ENCODE measurements around the gene TMEM131.
"Not testable (repeated sequence)": the region's sequence is repeated elsewhere in the genome, so short reads cannot be mapped to it uniquely, and the experiment has no call there.

The TMEM131 gene

GRCh38 chr2:97907369-97908100, 88.2 kb downstream of the TMEM131 start:
- peak in 1 of 2 donors; percentile 12 for DNase-seq

GRCh38 chr2:97906307-97906706, 89.4 kb downstream of the TMEM131 start:
- no peak for DNase-seq

GRCh38 chr2:97905294-97905693, 90.5 kb downstream of the TMEM131 start:
- no peak for DNase-seq

GRCh38 chr2:97901862-97902261, 93.9 kb downstream of the TMEM131 start:
- no peak for DNase-seq

GRCh38 chr2:97900806-97901205, 94.9 kb downstream of the TMEM131 start:
- DNase-seq, result no peak

GRCh38 chr2:97893042-97893441, 102.7 kb downstream of the TMEM131 start:
- not testable (repeated sequence) for DNase-seq

- DNase-seq, result no peak
Observed at GRCh38 chr2:97891611-97892010, 104.1 kb downstream of the TMEM131 start.

GRCh38 chr2:97889156-97889555, 106.6 kb downstream of the TMEM131 start:
- DNase-seq, result no peak

GRCh38 chr2:97885841-97886240, 109.9 kb downstream of the TMEM131 start:
- DNase-seq, result no peak

GRCh38 chr2:97880334-97880733, 115.4 kb downstream of the TMEM131 start:
- no peak for DNase-seq

- no peak for DNase-seq
Observed at GRCh38 chr2:97878865-97879264, 116.9 kb downstream of the TMEM131 start.

GRCh38 chr2:97878317-97878716, 117.4 kb downstream of the TMEM131 start:
- not testable (repeated sequence) for DNase-seq

GRCh38 chr2:97871096-97871780, 124.5 kb downstream of the TMEM131 start:
- peak in 1 of 2 donors; percentile 2 for DNase-seq

- DNase-seq, result peak; percentile 43 to 56
Observed at GRCh38 chr2:97870396-97870843, 125.3 kb downstream of the TMEM131 start.

GRCh38 chr2:97869722-97870346, 125.9 kb downstream of the TMEM131 start:
- DNase-seq, result no peak

- peak; percentile 7 to 10 for DNase-seq
Observed at GRCh38 chr2:97868986-97869721, 126.6 kb downstream of the TMEM131 start.

- no peak for DNase-seq
Observed at GRCh38 chr2:97863829-97864228, 131.9 kb downstream of the TMEM131 start.

- no peak for DNase-seq
Observed at GRCh38 chr2:97861177-97861576, 134.6 kb downstream of the TMEM131 start.

GRCh38 chr2:97858442-97858841, 137.3 kb downstream of the TMEM131 start:
- no peak for DNase-seq

- DNase-seq, result no peak
Observed at GRCh38 chr2:97857553-97857952, 138.2 kb downstream of the TMEM131 start.

- DNase-seq, result not testable (repeated sequence)
Observed at GRCh38 chr2:97853057-97853456, 142.7 kb downstream of the TMEM131 start.

- no peak for DNase-seq
Observed at GRCh38 chr2:97851172-97851571, 144.6 kb downstream of the TMEM131 start.

GRCh38 chr2:97849881-97850528, 145.7 kb downstream of the TMEM131 start:
- DNase-seq, result no peak
